HG02840 (cell line): ENCODE data around the gene GATA1.

Experiments
- ATAC-seq: cut with Tn5 transposase; IDR thresholded peaks from one replicate; pipeline ENCODE4 v1.9.1; 2021; ENCODE audit warnings: mild to moderate bottlenecking, moderate library complexity, moderate number of reproducible peaks; ENCODE audit not compliant: unreplicated experiment, low FRiP score

Gene GATA1

GRCh38 chrX:48786341-48786800 lies at the start of gene GATA1:
Gene GATA1 (plus strand): TSS chrX:48786590. CDS start chrX:48791110, 4,520 bp downstream.
- ATAC-seq: no peak

DNA sequence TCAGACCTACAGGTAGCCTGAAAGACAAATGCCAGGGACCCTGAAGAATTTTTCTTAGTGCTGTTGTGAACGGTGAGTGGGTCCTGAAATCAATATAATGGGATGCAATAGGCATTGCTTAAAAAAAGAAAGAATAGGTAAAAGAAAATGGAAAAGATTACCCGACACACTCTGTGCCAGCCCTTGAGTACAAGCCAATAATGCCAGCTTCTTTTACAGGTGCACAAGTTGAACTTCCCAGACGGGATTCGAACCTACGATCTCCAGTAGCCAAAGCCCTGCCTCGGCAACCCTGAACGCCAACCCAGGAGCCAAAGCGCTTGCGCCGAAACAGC lies 49.5 kb upstream of the GATA1 start:
- ATAC-seq: no peak

DNA sequence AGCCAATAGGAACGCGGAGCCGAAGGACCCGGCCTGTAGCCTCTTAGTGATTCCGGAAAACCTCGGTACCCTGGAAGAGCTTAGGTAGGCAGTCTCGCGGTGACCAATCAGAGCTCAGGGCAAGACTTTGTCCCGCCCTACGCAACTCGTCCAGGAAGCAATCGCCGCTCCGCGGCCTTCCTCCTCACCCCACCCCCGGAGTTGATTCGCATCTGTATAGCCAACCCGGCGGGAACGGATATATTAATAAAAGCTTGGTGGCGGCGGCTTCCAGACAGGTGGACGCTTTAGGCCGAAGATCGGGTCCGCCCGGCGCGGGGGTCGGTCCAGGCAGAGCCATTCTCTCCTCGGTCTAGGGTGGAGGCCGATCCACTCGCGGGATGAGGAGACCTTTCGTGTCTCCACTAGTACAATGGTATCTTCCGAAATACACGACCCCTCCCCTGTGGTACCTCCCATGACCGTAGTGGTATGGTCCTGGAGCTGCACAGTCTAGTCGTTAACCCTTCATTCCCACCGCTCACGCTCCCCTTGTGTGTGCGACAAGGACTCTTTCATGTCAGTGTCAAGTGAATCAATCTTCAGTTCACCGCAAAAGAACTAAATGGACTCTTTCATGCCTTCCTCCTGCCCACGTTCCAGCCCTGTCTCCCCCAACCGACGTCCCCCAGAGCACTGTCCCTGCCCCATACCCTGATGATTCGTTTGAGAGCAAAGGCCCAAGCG lies 49.0 kb upstream of the GATA1 start:
- ATAC-seq: peak; percentile 95

GRCh38 chrX:48737940-48738339 lies 48.5 kb upstream of the GATA1 start:
- ATAC-seq: no peak

GRCh38 chrX:48741834-48742233 lies 44.6 kb upstream of the GATA1 start:
- ATAC-seq: no peak

GRCh38 chrX:48745222-48745621 lies 41.2 kb upstream of the GATA1 start:
- no peak for ATAC-seq

GRCh38 chrX:48747415-48748016 lies 38.9 kb upstream of the GATA1 start:
- ATAC-seq: no peak

GRCh38 chrX:48749182-48749581 lies 37.2 kb upstream of the GATA1 start:
- no peak for ATAC-seq

- ATAC-seq: no peak
Observed at GRCh38 chrX:48751343-48751742, 35.0 kb upstream of the GATA1 start.

GRCh38 chrX:48752498-48752897 lies 33.9 kb upstream of the GATA1 start:
- ATAC-seq: no peak

DNA sequence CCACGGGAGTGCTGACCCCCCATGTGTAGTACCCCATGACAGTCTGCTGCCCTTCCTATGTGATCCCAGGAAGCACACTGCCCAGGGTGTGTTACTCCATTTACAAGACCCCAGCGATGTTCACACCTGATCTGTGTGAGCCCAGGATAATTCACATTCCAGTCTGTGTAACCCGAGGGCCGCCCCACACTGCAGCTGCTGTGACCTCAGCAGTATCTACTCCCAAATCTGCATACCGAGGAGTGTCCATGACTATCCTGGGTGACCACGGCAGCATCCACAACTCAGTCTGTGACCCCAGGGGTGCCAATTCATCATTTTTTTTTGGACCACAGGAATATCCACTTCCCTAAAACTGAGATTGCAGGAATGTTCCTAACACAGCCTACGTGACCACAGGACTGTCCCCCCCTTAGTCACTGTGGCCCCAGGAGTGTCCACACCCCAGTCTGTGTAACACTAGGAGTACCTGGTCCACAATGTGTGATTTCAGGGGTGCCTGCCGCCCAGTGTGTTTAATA lies 32.6 kb upstream of the GATA1 start:
- no peak for ATAC-seq

GRCh38 chrX:48754238-48754637 lies 32.2 kb upstream of the GATA1 start:
- no peak for ATAC-seq

DNA sequence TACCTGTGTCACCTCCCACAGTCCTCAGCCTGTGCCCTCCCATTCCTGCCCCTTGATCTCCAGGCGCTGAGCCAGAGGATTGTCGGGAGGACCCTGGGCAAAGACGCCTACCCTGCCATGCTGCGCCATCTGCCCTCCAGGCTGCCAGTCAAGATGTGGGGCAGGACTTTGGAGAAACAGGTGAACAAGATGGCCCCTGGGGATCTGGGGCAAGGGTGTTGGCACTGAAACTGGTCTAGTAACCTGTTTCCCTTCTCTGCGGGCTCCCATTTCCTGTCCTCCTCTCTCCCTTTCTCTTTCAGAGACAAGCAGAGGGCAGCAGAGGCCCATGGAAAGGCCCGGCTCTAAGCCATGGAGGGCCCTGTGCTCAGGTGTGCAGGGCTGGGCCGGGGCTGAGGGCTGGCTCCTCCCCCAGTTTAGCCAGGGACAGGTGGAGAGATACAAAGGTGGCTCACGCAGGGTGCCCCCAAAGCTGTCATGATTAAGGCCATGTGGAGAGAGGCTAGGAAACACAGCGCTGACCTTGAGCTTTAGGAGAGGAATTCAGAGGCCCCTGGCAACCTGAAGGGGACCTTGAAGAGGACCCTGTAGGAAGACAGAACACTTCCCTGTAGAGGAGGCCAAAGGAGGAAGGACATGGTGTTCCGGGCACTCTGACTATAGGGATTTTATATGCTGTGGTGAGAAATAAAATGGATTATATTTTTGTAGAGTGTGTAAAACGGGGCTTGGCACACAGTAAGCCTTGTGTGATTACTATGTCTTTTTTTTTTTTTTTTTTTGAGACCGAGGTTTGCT lies 24.5 kb upstream of the GATA1 start, which contains the start of gene GLOD5:
Gene GLOD5, plus strand, starts transcription at position 74 of the 798 bp plus-strand sequence. Its CDS starts 44 bp downstream, at position 118.
- ATAC-seq: no peak

GRCh38 chrX:48769230-48769629 lies 17.2 kb upstream of the GATA1 start:
- ATAC-seq: no peak

GRCh38 chrX:48770296-48770695 lies 16.1 kb upstream of the GATA1 start:
- ATAC-seq: no peak

DNA sequence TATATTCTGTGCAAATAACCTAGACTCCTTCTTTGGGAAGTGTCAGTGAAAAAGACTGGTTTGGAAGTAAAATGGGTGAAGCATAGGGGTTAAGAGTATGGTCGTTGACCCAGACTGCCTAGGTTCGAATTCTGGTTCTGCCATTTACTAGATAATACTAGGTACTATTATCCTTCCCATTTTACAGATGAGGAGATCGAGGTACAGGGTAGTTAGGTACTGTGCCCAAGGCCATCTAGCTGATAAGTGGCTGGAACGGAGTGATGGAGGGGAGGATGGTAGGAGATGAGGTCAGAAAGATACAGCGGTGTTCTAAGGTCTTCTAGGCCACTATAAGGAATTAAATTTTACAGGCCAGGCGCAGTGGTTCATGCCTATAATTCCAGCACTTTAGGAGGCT lies 13.8 kb upstream of the GATA1 start:
- no peak for ATAC-seq

GRCh38 chrX:48776818-48777439 lies 9.5 kb upstream of the GATA1 start:
- ATAC-seq: no peak

DNA sequence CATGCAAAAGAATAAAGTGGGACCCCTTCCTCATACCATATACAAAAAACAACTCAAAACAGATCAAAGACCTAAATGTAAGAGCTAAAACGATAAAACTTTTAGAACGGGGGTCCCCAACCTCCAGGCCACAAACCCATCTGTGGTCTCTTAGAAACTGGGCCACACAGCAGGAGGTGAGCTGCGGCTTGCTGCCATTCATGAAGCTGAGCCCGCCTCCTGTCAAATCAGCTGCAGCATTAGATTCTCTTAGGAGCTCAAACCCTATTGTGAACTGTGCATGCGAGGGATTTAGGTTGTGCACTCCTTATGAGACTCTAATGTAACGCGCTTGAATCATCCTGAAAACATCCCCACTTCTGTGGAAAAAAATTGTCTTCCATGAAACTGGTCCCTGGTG lies 7.0 kb upstream of the GATA1 start:
- no peak for ATAC-seq

DNA sequence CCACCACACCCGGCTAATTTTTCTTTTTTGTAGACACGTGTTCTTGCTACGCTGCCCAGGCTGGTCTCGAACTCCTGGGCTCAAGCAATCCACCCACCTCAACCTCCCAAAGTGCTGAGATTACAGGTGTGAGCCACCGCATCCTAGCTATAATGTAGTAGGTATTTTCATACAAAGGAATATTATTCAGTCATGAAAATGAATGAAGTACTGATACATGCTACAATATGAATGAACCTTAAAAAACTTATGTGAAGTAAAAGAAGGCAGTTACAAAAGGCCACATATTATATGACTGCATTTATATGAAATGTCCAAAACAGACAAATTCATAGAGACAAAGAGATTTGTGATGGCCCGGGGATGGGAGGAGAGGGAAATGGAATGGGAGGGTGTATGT lies 4.7 kb upstream of the GATA1 start:
- ATAC-seq: no peak

DNA sequence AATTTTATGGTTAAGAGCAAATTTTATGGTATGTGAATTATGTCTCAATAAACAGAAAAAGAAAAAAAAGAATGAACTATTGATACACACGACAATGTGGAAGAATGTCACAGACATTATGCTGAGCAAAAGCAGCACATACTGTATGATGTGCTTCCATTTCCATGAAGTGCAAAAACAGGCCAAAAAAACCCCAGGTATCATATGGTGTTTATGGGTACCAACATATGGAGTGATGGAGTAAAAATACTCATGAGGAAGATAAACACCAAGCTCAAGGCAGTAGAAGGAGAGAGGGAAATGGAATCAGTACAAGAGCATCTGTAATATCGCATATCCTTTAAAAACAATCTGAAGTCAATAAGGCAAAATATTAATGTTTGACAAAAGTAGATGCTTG lies 4.2 kb upstream of the GATA1 start:
- no peak for ATAC-seq

GRCh38 chrX:48782795-48783194 lies 3.6 kb upstream of the GATA1 start:
- no peak for ATAC-seq
